ENCODE results near the gene SSBP4.

Gene SSBP4

GRCh38 chr19:18434411-18435175 lies 15.4 kb downstream of the SSBP4 start:
- no peak for DNase-seq

- DNase-seq: no peak
Measured at GRCh38 chr19:18435178-18435841, 16.1 kb downstream of the SSBP4 start.

DNA sequence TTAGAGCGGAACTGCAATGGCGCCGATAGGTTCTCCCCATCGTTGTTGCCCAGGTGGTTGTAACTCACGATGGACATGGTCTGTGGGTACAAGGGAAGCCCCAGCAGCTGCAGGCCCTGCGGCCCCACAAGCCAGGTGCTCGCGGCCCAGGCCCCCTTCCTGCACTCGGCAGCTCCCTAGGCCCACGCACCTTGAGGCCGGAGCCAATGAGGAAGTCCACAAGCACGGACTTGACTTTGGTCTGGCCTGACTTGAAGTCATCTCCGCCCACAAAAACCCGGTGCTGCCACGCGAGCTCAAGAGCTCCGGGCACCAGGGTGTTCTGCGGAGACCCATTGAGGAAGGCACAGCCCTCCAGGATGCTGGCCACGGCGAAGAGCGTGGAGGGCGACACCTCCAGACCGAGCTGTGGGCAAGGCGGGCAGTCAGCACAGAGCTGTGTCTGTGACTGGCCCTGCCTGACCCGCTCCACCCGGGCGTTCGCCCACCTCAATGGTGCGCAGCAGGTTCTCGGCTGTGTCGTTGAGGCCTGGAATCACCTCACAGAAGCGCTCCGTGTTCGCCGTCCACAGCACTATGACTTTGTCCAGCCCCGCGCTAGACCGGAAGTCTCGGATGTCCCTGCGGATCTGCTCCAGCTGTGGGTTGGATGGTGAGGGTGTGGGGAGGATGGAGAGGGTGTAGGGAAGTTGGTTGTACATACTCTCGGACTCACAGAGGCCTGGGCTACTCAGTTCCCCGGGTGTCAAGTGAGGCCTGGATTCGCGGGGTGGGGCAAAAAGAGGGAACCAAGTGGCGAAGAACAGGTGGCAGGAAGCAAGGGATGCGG lies 16.9 kb downstream of the SSBP4 start:
- DNase-seq: no peak

DNA sequence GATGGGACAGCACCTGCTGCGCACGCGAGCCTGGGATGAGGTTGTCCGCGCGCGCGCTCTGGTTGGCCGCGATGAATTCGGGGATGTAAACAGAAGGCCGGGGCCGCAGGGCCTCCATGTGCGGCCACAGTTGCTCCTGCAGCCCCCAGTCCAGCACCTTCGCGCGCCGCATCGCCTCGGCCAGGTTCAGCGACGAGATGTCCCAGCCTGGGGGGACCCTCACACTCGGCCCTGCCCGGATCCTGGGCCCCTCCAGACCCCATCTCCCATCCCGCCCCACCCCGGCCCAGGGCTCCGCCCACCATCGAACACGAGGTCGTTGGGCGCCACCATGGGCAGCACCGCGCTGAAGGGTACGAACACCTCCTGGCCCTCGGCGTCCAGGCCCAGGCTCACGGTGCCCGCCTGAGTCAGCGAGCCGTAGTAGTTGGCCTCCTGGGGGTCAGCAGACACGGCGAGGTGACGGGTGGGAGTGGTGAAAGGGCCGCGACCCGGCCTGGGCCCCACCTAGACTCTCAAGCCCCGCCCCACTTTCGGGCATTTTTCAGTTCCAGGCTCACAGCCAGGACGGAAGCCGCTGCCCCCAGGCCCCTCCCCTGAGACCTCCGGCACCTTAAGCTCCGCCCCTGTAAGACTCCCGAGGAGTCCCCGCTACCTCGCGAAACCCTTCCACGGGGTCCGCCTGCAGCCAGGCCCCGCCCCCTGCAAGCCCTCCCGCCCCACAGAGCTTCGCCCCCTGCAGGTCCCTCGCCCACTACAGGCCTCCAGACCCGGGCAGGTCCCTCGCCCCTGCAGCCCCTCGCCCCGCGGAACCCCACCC lies 17.7 kb downstream of the SSBP4 start:
- DNase-seq: peak; percentile 86

DNA sequence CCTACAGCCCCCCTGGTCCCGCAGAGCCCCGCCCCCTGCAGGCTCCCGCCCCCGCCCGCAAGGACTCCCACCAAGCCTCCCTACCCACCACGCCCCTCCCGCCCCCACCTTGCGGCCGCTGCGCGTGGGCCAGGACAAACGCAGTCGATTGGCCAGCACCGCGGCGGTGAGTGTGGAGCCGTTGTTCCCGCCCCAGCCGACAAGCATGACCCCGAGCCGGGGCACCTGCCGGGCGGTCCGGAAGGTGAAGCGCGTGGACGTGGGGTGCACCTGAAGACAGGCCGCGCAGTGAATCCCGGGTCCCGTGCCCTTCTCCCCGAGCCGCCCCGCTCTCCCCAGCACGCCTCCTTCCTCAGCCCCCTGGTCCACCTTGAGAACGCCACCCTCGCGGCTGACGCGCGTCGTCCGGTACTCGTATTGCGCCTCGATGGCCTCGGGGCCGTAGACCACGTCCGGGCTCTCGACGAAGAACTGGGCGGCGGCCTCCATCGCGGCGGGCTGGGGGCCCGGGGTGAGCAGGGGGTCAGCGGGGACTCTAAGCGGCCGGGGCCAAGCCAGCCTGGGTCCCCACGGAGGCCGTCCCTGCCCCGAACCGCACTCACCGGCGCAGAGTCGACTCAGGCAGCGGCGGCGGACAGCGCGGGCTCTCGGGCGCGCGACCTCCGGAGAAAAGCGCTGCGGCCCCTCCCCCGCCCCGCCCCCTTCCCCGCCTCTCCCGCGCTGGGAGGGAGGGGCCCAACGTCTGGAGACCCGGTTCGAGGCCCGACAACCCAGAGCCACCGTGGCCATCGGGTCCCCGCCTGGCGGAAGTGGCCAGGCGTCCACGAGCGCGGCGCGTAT lies 18.5 kb downstream of the SSBP4 start, which contains the start of gene ISYNA1:
Gene ISYNA1 (minus strand): TSS at position 643 of the 840 bp plus-strand sequence. CDS start 154 bp downstream, at position 489.
- DNase-seq: peak; percentile 15

DNA sequence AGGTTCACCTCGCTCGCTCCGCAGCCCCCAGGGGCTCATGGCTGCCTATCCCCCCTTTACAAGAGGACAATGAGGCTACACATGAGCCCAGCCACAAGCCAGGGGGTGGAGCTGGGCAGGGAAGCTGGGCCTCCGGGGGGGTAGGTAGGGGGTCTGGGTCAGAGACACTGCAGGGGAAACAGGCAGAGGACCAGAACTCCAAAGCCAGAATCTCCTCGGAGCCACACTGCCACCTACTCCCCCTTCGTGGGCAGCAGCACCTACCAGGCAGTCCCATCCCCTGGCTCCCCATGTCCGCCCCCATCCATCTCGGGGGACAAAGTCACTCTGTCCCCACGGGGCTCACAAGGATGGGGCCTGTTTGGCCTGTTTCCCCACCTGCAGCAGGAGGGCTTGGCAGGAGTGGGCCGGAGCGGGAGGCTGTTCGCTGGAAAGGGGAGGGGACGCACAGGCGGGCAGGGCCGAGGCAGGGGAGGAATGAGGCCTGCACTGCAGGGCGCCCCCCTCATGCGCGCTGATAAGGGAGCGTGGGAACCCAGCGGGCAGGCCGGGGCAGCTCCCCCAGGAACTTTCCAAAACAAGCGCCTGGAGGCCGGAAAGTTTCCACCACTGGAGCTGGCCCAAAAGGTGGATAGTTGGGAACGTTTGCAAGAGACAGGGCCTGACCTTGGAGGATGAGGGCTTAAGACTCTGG lies 19.3 kb downstream of the SSBP4 start:
- DNase-seq: no peak

GRCh38 chr19:18439025-18439909 lies 20.1 kb downstream of the SSBP4 start:
- no peak for DNase-seq

DNA sequence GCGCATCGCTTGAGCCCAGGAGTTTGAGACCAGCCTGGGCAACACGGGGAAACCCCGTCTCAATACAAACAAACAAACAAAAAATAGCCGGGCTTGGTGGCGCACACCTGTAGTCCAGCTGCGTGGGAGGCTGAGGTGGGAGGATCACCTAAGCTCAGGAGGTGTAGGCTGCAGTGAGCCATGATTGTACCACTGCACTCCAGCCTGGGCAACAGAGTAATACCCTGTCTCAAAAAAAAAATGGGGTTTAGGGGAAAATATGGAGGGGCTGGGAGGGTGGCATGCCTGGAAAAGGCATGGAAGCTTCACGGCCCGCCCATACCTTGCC lies 20.7 kb downstream of the SSBP4 start:
- DNase-seq: no peak

- no peak for DNase-seq
Measured at GRCh38 chr19:18440415-18440877, 21.2 kb downstream of the SSBP4 start.

DNA sequence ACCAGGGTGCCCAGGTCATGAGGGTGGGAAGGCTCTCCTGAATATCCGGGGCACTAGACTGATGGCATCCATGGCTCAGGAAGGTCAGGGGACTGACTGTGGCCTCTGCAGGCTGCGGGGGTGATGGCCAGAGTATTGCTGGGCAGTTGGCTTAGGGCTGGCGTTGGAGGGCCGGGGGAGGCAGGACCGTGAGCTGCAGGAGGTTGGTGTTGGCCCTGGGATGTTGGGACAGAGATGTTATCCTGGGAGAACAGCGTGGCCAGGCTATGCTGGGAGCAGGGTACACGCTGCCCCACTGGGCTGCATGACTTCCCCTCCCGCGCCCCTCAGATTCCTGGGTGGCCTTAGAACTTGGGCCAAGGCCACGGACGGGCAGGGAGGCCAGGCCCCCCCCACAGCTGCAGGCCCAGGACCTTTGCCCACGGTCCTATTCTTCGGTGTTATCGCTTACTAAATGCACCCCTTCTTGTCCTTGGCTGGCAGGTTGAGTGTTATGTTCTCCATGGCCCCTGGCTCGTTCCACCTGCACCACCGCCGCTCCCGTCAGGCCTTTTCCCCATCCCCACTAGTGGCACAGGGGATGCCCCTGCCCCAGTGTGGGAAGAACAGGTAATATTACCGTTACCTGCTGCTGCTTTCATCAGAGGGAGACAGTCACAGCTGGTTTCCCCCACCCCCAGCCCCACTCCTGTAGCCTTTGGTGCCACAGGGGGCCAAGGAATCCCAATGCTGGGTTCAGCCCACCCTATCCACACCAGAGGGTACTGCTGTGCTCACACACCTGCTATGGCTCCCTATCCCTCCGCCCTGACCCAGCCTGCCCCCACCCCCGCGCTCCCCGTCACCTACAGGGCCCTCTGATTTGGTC lies 22.0 kb downstream of the SSBP4 start:
- no peak for DNase-seq

GRCh38 chr19:18441804-18442788 lies 22.9 kb downstream of the SSBP4 start:
- no peak for DNase-seq

DNA sequence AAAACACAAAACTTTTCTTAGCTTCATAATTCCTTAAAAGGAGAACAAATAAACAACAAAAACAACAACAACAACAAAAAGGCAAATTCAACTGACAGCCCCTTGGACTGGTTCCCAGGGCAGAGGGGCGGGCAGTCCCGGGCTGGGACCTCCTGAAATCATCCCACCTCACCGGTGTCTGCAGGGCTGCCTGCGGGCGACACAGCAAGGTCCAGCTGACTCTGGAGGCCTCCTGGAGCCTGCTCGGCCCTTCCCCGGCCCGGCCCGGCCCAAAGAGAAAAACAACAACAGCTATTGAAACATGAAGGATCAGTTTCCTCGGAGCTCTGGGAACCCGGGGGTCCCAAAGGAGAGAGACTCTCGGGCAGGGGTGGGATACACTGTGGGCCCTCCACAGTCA lies 23.7 kb downstream of the SSBP4 start:
- no peak for DNase-seq

GRCh38 chr19:18443406-18443805 lies 24.2 kb downstream of the SSBP4 start:
- DNase-seq: no peak

DNA sequence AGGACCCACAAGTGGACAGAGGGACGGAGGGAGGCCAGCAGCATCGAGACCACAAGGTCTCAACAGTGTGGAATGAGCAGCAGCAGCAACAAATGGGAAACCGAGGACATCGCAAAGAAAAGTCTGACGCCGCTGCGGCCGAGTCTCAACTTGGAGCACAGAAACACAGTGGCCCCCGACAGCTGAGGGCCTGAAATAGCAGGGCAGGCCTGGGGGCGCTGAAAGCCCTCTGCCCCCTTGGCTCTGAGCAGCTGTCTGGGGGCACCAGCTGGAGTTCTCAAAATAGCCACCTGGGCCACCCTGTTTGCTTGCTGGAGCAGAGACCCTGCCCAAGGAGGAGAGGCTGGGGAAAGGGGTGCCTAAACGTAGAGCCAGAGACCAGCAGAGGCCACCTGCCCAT lies 24.6 kb downstream of the SSBP4 start:
- DNase-seq: no peak

DNA sequence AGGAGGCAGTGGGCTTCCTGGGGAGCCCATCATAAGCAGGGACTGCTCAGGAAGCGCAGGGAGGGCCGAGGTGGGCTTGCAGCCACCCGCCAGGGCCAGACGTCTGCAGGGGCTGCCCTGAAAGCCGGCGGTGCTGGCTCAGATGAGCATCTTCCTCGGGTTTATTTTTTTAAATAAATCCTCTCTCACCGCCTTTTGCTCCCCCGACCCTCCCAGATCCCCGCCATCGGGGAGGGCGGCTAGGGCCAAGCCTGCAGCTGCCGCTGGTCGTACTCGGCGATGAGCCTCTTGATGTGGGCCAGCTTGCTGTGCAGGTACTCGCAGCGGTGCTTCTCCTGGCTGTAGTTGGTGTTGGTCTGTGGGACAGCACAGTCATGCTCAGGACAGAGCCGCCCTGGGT lies 25.3 kb downstream of the SSBP4 start:
- no peak for DNase-seq

DNA sequence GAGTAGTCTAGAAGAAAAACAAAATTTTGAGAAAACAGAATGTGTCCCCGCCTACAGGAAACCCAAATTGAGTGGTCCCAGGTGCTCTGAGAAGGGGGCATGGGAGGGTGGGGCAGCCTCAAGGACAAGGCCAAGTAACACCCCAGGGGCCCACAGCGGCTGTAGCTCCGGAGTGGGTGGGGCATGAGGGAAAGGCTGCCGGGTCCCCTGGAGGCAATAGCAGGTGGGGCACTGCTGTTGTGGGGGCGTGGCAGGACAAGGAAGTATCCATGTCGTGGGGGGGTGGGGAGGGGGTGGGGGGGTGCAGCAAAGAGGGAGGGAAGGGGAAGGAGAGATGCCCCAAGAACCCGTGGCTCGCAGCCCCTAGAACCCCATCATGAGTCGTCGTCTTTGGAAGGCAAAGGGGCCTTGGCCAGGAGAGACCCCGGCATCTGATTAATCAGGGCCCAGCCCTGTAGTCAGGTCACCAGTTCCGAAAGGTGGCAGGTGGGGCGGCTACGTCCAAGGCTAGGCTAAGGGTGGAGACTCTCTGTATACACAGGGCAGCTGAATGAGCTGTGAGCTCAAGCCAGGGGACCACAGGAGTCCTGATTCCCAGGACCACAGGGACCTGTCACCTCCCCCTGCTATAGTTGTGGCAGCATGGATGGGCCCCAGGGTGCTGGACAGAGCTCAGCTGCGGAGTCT lies 26.2 kb downstream of the SSBP4 start:
- DNase-seq: no peak

All from NCI-H2171 (cell line).